ENCODE data around the gene NDUFB6.
"Not testable (repeated sequence)": the region's sequence is repeated elsewhere in the genome, so short reads cannot be mapped to it uniquely, and the experiment has no call there.

Gene NDUFB6

DNA sequence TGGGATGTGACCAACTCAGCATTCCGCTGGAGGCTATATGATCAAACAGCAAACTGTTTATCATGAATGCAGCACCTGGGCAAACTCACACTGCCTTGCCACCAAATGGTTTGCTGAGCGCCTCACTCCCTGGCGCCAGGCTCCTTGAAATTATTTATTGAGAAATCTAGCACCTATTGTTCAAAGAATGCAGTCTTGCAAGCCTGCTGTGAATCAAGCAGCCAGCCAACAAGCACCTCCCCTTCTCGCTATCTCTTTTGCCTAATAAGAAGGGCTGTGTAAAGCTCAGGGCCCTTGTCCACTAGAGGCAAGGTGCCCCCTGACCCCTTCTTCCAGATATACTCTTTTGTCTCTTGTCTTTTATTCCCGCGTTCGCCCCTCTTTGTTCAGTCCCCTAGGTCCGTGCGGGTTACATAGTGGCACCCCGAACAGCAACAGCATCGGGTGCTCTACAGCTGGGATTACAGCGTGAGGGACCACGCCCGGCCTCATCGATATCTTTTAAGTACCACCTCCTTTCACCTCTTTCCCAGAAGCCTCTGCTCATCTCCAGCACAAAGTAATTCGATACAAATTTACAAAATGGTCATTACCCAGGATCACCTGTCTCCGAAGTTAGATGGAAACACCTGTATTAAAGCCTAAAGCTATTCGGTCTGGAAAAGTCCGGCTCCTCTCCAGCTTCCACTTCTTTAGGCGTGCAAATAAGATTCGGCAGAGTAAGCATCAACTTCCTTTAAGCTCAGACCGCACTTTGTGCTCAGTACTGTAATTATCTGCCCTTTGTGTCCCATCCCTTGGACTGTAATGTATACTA is 47.9 kb downstream of the NDUFB6 start:
- no peak for DNase-seq (ENCODE audit: low read depth in 3 of 3)

DNA sequence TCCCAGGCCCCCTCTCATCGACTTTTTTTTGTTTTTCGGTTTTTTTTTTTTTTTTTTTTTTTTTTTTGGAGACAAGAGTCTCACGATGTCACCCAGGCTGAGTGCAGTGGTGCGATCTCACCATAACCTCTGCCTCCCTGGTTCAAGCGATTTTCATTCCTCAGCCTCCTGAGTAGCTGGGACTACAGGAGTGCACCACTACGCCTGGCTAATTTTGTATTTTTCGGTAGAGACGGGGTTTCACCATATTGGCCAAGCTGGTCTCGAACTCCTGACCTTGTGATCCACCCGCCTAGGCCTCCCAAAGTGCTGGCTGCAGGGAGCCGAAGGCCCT is 48.4 kb downstream of the NDUFB6 start:
- DNase-seq (ENCODE audit: low read depth in 3 of 3): not testable (repeated sequence)

DNA sequence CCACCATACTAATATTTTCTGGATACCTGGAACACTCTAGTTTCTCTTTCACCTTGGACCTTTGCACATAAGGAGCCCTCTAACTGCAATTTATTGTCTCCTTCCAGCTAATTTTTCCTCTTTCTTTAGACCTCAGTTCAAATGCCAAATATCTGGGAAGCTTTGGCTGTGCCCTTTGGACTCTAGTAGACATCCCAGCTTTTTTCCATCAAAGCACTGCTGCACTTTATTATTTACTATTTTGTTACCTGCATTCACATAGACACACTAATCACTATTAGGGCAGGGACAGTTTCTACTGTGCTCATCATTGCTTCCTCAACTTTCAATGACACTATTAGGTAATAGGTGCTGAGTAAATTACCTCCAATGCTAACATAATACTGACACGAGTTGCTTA is 49.0 kb downstream of the NDUFB6 start:
- no peak for DNase-seq (ENCODE audit: low read depth in 3 of 3)

DNA sequence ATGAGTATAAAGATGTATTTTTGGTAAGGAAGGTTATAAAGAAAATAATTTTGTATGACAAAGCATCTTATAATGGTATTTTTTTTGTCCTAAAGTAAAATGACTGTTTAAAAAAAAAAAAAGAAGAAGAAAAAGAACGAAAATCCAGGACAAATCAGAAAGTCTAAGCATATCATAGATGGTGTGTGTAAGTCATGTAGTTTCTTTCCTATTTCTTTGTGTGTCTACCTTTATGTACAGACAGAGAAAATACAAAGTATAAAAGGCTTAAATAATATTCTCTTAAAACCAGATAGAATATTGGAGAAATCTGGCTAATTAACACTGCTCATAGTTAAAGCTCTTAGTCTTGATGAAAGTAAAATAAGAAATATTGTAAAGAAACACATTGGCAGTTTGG is 54.7 kb downstream of the NDUFB6 start:
- no peak for DNase-seq (ENCODE audit: low read depth in 3 of 3)

- DNase-seq (ENCODE audit: low read depth in 3 of 3): no peak
These were observed 56.7 kb downstream of the NDUFB6 start for GRCh38 chr9:32516241-32516640.

GRCh38 chr9:32508728-32509127 is 64.2 kb downstream of the NDUFB6 start:
- DNase-seq (ENCODE audit: low read depth in 3 of 3): no peak

GRCh38 chr9:32503008-32503407 is 70.0 kb downstream of the NDUFB6 start:
- DNase-seq (ENCODE audit: low read depth in 3 of 3): no peak
